A673 (cell line): Measurements from ENCODE around the gene TAF15.

ENCODE experiments used
- EZH2 ChIP-seq: fragments of 200-600 bp; sonication (generic); IDR thresholded peaks from 2 replicates; pipeline ENCODE4 v1.6.1; 2017; ENCODE audit warnings: borderline replicate concordance, low read depth, mild to moderate bottlenecking, mixed read lengths, antibody characterized with exemption, low read length; ENCODE audit not compliant: poor library complexity, severe bottlenecking
- TF ChIP-seq, protein P1 (sequence below): fragments of 300-800, 200-600 bp; sonication (generic); conservative IDR thresholded peaks from 2 replicates; pipeline ENCODE4 v1.5.1; 2017; ENCODE audit warnings: low read depth, mild to moderate bottlenecking, antibody characterized with exemption, low read length, moderate library complexity, mixed read lengths

DNA sequence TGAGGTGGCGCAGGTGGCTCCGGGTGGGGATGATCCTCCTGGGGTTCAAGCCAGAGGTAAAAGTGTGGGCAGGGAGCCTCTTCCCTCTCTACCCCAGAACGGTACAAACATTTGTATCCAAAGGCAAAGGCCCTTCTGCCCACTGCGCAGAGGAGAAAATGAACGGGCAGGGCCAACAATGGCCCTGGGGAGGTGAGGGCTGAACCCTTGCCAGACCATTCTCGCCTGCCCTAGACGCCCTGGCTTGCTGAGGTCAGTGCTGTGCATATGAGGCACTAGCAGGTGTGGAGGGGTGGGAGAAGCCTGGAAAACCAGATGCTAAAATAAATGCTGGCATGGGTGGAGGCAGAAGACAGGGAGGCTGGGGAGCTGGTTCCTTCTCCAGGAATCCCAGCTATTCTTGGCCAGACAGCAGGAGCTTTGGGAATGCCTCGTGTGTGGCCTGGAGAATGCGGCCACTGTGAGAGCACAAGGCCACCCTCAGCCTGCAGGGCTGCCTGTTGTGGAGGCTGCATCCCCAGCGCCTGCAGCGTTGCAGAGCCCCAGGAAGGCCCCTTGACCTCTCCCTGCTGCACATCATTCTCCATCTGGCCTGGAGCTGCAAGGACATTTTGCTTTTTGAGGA is 44.1 kb upstream of the TAF15 start:
- TF ChIP-seq, protein P1, sequence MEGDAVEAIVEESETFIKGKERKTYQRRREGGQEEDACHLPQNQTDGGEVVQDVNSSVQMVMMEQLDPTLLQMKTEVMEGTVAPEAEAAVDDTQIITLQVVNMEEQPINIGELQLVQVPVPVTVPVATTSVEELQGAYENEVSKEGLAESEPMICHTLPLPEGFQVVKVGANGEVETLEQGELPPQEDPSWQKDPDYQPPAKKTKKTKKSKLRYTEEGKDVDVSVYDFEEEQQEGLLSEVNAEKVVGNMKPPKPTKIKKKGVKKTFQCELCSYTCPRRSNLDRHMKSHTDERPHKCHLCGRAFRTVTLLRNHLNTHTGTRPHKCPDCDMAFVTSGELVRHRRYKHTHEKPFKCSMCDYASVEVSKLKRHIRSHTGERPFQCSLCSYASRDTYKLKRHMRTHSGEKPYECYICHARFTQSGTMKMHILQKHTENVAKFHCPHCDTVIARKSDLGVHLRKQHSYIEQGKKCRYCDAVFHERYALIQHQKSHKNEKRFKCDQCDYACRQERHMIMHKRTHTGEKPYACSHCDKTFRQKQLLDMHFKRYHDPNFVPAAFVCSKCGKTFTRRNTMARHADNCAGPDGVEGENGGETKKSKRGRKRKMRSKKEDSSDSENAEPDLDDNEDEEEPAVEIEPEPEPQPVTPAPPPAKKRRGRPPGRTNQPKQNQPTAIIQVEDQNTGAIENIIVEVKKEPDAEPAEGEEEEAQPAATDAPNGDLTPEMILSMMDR, result no peak
- no peak for TF ChIP-seq EZH2
